ENCODE measurements around the gene SAMD5.
A peak's percentile ranks its signal among the peaks of the same experiment; 100 is the strongest.

Gene SAMD5

GRCh38 chr6:147554281-147554680 lies 45.8 kb downstream of the SAMD5 start:
- TF ChIP-seq CTCF (conservative IDR thresholded peaks at IDR 0.05) = no peak
- H3K27ac ChIP-seq = no peak overlapping the region

- no peak for TF ChIP-seq CTCF (conservative IDR thresholded peaks at IDR 0.05)
- peak overlapping the region; percentile 22; the same call in 1 of the 2 replicates for H3K27ac ChIP-seq
Measured at GRCh38 chr6:147559006-147559405, 50.5 kb downstream of the SAMD5 start.

GRCh38 chr6:147560670-147561069 lies 52.2 kb downstream of the SAMD5 start:
- H3K27ac ChIP-seq = no peak overlapping the region

GRCh38 chr6:147561726-147562125 lies 53.2 kb downstream of the SAMD5 start:
- no peak overlapping the region for H3K27ac ChIP-seq
- no peak for TF ChIP-seq CTCF (conservative IDR thresholded peaks at IDR 0.05)

More at GRCh38 chr6:147560670-147561069, 52.2 kb downstream of the SAMD5 start:
- TF ChIP-seq CTCF (conservative IDR thresholded peaks at IDR 0.05) = no peak

- TF ChIP-seq CTCF (conservative IDR thresholded peaks at IDR 0.05) = no peak
- H3K27ac ChIP-seq = no peak overlapping the region
Measured at GRCh38 chr6:147563472-147563871, 55.0 kb downstream of the SAMD5 start.

- no peak for TF ChIP-seq CTCF (conservative IDR thresholded peaks at IDR 0.05)
- H3K27ac ChIP-seq = no peak overlapping the region
Measured at GRCh38 chr6:147564556-147564955, 56.1 kb downstream of the SAMD5 start.

- no peak for TF ChIP-seq CTCF (conservative IDR thresholded peaks at IDR 0.05)
- no peak overlapping the region for H3K27ac ChIP-seq
Measured at GRCh38 chr6:147566244-147566898, 57.9 kb downstream of the SAMD5 start.

All from VCaP (cell line).